ENCODE measurements around the gene SPDYA. TPM values are rescaled to one million over a fixed set of nuclear protein-coding genes. Genes with fewer than 3 reads are reported as not detected.
A peak's percentile ranks its signal among the peaks of the same experiment; 100 is the strongest.

Gene SPDYA
- total and polyA plus RNA-seq, 2 of the 4 experiments (the other 2 are of a cell fraction): not detected

GRCh38 chr2:28894470-28895188 is 84.0 kb downstream of the SPDYA start, which contains the start of gene WDR43 (continued):
- TF ChIP-seq SMC3 (IDR thresholded peaks at IDR 0.05; ENCODE audit: low read depth, low read length): no peak
- TF ChIP-seq RCOR1 (IDR thresholded peaks at IDR 0.05; ENCODE audit: insufficient replicate concordance, low read length): no peak

DNA sequence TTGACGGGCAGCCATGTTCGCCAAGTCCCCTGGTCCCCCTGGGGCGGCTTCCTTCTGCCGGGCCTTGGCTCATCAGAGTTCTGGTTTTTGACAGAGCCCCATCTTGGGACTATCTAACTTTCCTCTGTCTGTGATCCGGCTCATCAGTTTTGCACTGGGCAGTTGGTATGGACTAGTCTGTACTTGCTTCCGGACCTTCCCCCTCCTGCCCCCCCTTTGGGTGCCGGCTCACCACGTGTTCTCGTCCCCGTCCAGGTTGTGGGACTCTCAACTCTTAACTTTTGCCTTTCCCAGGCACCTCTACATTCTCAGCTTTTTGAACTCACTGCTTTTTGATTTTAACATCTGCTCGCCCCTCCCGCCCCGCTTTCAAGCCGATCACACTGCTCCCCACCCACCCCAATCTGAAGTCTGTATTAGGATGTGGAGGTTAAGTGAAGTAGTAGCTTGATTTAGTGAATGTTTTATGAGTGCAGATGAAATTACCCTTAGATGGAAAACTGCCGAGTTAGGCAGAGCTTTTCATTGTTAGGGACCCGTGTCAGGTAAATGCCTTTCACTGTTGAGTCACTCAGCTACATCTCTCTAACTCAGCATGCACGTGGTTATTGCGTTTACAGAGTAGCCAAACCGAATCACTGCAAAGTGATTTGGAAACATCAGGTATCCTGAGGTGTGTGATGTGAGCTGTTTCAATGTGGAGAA is 84.7 kb downstream of the SPDYA start:
- Histone ChIP-seq H3K9me1 (ENCODE audit: insufficient read depth, low read length) (0 out of 2 replicates have a peak, but pooled peaks cover 2% of the 10 kb centered on the region), H4K91ac (ENCODE audit: insufficient read depth, low read depth, low read length) (no peak overlapping the region), H3K4me3 (ENCODE audit: insufficient read depth, low read depth, low read length) (peak overlapping the region; percentile 88), H3K79me1 (ENCODE audit: low read depth in 1 of 2, low read length in 2 of 2) (peaks cover 0 to 27% of the 10 kb centered on the region in 2 experiments; a peak in 2 of 4 replicates), H3K4me2 (ENCODE audit: low read depth, low read length) (peak overlapping the region; percentile 95), H4K8ac (ENCODE audit: low read depth in 2 of 2, low read length in 2 of 2) (peak overlapping the region; percentile 73 to 94; a peak in 3 of 4 replicates), H2BK5ac (ENCODE audit: low read depth, low read length, poor library complexity, severe bottlenecking) (peak overlapping the region; percentile 61), H2BK20ac (ENCODE audit: low read depth, low read length) (no peak overlapping the region), H4K5ac (ENCODE audit: low read depth, low read length) (no peak overlapping the region; the same call in 1 of the 2 replicates), H3K14ac (replicated peaks; ENCODE audit: low read depth, low read length) (peak overlapping the region; percentile 86), H3K9me3 (ENCODE audit: control insufficient read depth, insufficient read depth, low read length) (no peaks in the 10 kb centered on the region), H2AK5ac (ENCODE audit: low read depth, low read length) (peak overlapping the region; percentile 95), H4K20me1 (ENCODE audit: insufficient read depth, low read length) (peaks cover 51% of the 10 kb centered on the region), H2AFZ (replicated peaks; ENCODE audit: low read length, poor library complexity) (peak overlapping the region; percentile 90), H3K27ac (ENCODE audit: insufficient read depth, low read length) (peak overlapping the region; percentile 88), H3K27me3 (ENCODE audit: control insufficient read depth, insufficient read depth, low read length) (no peaks in the 10 kb centered on the region), H3K9ac (ENCODE audit: low read depth, low read length) (peak overlapping the region; percentile 78), H3K18ac (ENCODE audit: low read depth, low read length) (0 out of 2 replicates have a peak overlapping the region, but pooled peaks have one; percentile 1), H2BK15ac (ENCODE audit: low read depth, low read length) (no peak overlapping the region), H3K56ac (ENCODE audit: extremely low read depth, insufficient read depth, low read length) (peak overlapping the region; percentile 70; the same call in 1 of the 2 replicates), H2BK120ac (ENCODE audit: low read depth, low read length) (no peak overlapping the region), H3K4ac (ENCODE audit: low read depth, low read length) (peak overlapping the region; percentile 92), H3K23ac (ENCODE audit: low read depth, low read length) (peak overlapping the region; percentile 87), H2AK9ac (replicated peaks; ENCODE audit: low read depth, low read length, poor library complexity) (peak overlapping the region; percentile 97), H3K36me3 (ENCODE audit: control insufficient read depth, insufficient read depth, low read length) (no peaks in the 10 kb centered on the region), H3K4me1 (ENCODE audit: control insufficient read depth, insufficient read depth, low read length) (peaks cover 2% of the 10 kb centered on the region; the same call in 1 of the 2 replicates)
- WGBS, 2 experiments (ENCODE audit: extremely low coverage in 2 of 2, insufficient read length in 1 of 2): 0% methylated on average over 1 of the region's 19 CpGs; no CpG with 5 or more reads in 1 of the 2 experiments
- POLR2A ChIA-PET (ENCODE audit: unreplicated experiment): interaction anchor here (0.6 kb wide), 1 partner anchor 10 kb away, joined by 11 read pairs; no protein-coding TSS in a partner anchor
- ATAC-seq (ENCODE audit: low read depth): peak; percentile 19
- dilution Hi-C loops (cut with HindIII; ENCODE audit: low sequenced_read_pairs, unreplicated experiment): no loop called here
- peak; percentile 54 for DNase-seq
- BruUV-seq (replicated peaks): no TSS peak
- intact Hi-C loops (cut with micrococcal nuclease): loop anchor here (10.0 kb wide), 1 partner anchor 231 kb away; no protein-coding TSS in a partner anchor
- CTCF ChIA-PET: interaction anchor here (1.3 kb wide), 1 partner anchor 85 kb away, joined by 3 read pairs; no protein-coding TSS in a partner anchor
- in situ Hi-C loops (cut with MboI; ENCODE audit: low sequenced_read_pairs): no loop called here
- no peak for TF ChIP-seq SMC3 (IDR thresholded peaks at IDR 0.05; ENCODE audit: low read depth, low read length)
- no peak for TF ChIP-seq POLR2A (IDR thresholded peaks at IDR 0.05; ENCODE audit: low read depth, low read length)
- TF ChIP-seq BHLHE40 (IDR thresholded peaks at IDR 0.05; ENCODE audit: low read depth, low read length): 0 out of 2 replicates have a peak, but pooled peaks have one; percentile 3
- peak; percentile 52; the same call in 1 of the 2 replicates for TF ChIP-seq USF2 (IDR thresholded peaks at IDR 0.05; ENCODE audit: low read depth, low read length)
- TF ChIP-seq RCOR1 (IDR thresholded peaks at IDR 0.05; ENCODE audit: insufficient replicate concordance, low read length): no peak
- TF ChIP-seq CEBPB (IDR thresholded peaks at IDR 0.05; ENCODE audit: low read depth, low read length): 0 out of 2 replicates have a peak, but pooled peaks have one; percentile 37
- no peak for TF ChIP-seq CHD1 (IDR thresholded peaks at IDR 0.05; ENCODE audit: low read depth, low read length)
- no peak for TF ChIP-seq MAZ (IDR thresholded peaks at IDR 0.05; ENCODE audit: borderline replicate concordance, low read depth, low read length)
- TF ChIP-seq RFX5 (IDR thresholded peaks at IDR 0.05; ENCODE audit: low read depth, low read length): no peak
- no peak for TF ChIP-seq NFE2L2 (IDR thresholded peaks at IDR 0.05; ENCODE audit: low read depth, low read length)
- TF ChIP-seq, protein P1, sequence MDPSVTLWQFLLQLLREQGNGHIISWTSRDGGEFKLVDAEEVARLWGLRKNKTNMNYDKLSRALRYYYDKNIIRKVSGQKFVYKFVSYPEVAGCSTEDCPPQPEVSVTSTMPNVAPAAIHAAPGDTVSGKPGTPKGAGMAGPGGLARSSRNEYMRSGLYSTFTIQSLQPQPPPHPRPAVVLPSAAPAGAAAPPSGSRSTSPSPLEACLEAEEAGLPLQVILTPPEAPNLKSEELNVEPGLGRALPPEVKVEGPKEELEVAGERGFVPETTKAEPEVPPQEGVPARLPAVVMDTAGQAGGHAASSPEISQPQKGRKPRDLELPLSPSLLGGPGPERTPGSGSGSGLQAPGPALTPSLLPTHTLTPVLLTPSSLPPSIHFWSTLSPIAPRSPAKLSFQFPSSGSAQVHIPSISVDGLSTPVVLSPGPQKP (IDR thresholded peaks at IDR 0.05; ENCODE audit: borderline replicate concordance, low read depth, low read length): no peak
- TF ChIP-seq FOS (IDR thresholded peaks at IDR 0.05; ENCODE audit: low read depth, low read length): no peak
